WTC11 (cell line): ENCODE measurements around the gene PDE6H. TPM values are rescaled to one million over a fixed set of nuclear protein-coding genes. Genes with fewer than 3 reads are reported as not detected.

Source experiments
- ATAC-seq: fragments of 200-7000 bp; cut with Tn5 transposase; 2 replicates; pipeline ENCODE4 v1.10.0; 2021; ENCODE audit warnings: mild to moderate bottlenecking, moderate library complexity
- CTCF ChIA-PET: fragments of 300-600 bp; sonication (Branson Sonifier 250); formaldehyde crosslinking; loops from one replicate; lab custom pipeline; 2021; ENCODE audit warnings: antibody characterized with exemption; lab: Charles Lee
- POLR2A ChIA-PET: fragments of 350-600 bp; sonication (Branson Sonifier 250); formaldehyde crosslinking; loops from one replicate; lab custom pipeline; 2021; ENCODE audit warnings: antibody characterized with exemption; lab: Charles Lee
- DNase-seq: peaks from one replicate; pipeline ENCODE4 v3.0.0; 2021; ENCODE audit warnings: low spot score
- H3K27ac Mint-ChIP-seq: 2 replicates; pipeline ENCODE4 v1.8.0; 2021; ENCODE audit warnings: mixed read lengths
- H3K27me3 Mint-ChIP-seq: 2 replicates; pipeline ENCODE4 v1.8.0; 2021; ENCODE audit warnings: low read depth, mild to moderate bottlenecking, moderate library complexity, mixed read lengths
- H3K36me3 Mint-ChIP-seq: 2 replicates; pipeline ENCODE4 v1.8.0; 2021; ENCODE audit warnings: mixed read lengths
- H3K4me1 Mint-ChIP-seq: 2 replicates; pipeline ENCODE4 v1.8.0; 2022; ENCODE audit warnings: mixed read lengths
- H3K4me3 Mint-ChIP-seq: 2 replicates; pipeline ENCODE4 v1.8.0; 2021; ENCODE audit warnings: mild to moderate bottlenecking, moderate library complexity, mixed read lengths
- H3K9me3 Mint-ChIP-seq: 2 replicates; pipeline ENCODE4 v1.8.0; 2021; ENCODE audit warnings: mixed read lengths
- ATF2 ChIP-seq: sonication (generic); formaldehyde crosslinking; IDR thresholded peaks from 2 replicates; pipeline ENCODE4 v1.8.1; 2022; ENCODE audit warnings: low read depth, missing genetic modification reagents, borderline replicate concordance
- CBFB ChIP-seq: sonication (generic); formaldehyde crosslinking; IDR thresholded peaks from 2 replicates; pipeline ENCODE4 v1.8.1; 2022; ENCODE audit warnings: mild to moderate bottlenecking, low read depth, missing genetic modification reagents
- CDX4 ChIP-seq: fragments of 250-450 bp; sonication (Bioruptor Pico); IDR thresholded peaks from 2 replicates; pipeline ENCODE4 v1.9.0; 2021; ENCODE audit warnings: moderate library complexity, mild to moderate bottlenecking, inconsistent platforms, borderline replicate concordance
- E2F1 ChIP-seq: sonication (generic); formaldehyde crosslinking; IDR thresholded peaks from 2 replicates; pipeline ENCODE4 v1.8.0; 2022; ENCODE audit warnings: mild to moderate bottlenecking, missing genetic modification reagents
- E2F5 ChIP-seq: sonication (generic); formaldehyde crosslinking; IDR thresholded peaks from 2 replicates; pipeline ENCODE4 v1.8.1; 2022; ENCODE audit warnings: mild to moderate bottlenecking, moderate library complexity, missing genetic modification reagents
- FOXP4 ChIP-seq: sonication (generic); formaldehyde crosslinking; IDR thresholded peaks from 2 replicates; pipeline ENCODE4 v1.8.0; 2022; ENCODE audit warnings: mild to moderate bottlenecking, missing genetic modification reagents
- HMGXB4 ChIP-seq: sonication (generic); formaldehyde crosslinking; IDR thresholded peaks from 2 replicates; pipeline ENCODE4 v1.8.1; 2023; ENCODE audit warnings: mild to moderate bottlenecking, moderate library complexity, missing genetic modification reagents
- JUN ChIP-seq: sonication (generic); formaldehyde crosslinking; IDR thresholded peaks from 2 replicates; pipeline ENCODE4 v1.8.0; 2023; ENCODE audit warnings: mild to moderate bottlenecking, missing genetic modification reagents
- NR3C1 ChIP-seq: sonication (generic); formaldehyde crosslinking; conservative IDR thresholded peaks from 2 replicates; pipeline ENCODE4 v1.8.1; 2023; ENCODE audit warnings: low read depth, mild to moderate bottlenecking, missing genetic modification reagents
- OVOL2 ChIP-seq: fragments of 250-450 bp; sonication (Bioruptor Pico); IDR thresholded peaks from 2 replicates; pipeline ENCODE4 v1.9.0; 2021; ENCODE audit warnings: mild to moderate bottlenecking, borderline replicate concordance
- PRRX2 ChIP-seq: fragments of 250-450 bp; sonication (Bioruptor Pico); IDR thresholded peaks from 2 replicates; pipeline ENCODE4 v1.8.0; 2021; ENCODE audit warnings: mild to moderate bottlenecking
- RELA ChIP-seq: sonication (generic); formaldehyde crosslinking; IDR thresholded peaks from 2 replicates; pipeline ENCODE4 v1.8.1; 2022; ENCODE audit warnings: missing genetic modification reagents, mild to moderate bottlenecking, borderline replicate concordance
- STAT6 ChIP-seq: sonication (generic); formaldehyde crosslinking; conservative IDR thresholded peaks from 2 replicates; pipeline ENCODE4 v1.8.1; 2023; ENCODE audit warnings: mild to moderate bottlenecking, low read depth, missing genetic modification reagents, moderate library complexity
- USF2 ChIP-seq: sonication (generic); formaldehyde crosslinking; IDR thresholded peaks from 2 replicates; pipeline ENCODE4 v1.8.1; 2023; ENCODE audit warnings: mild to moderate bottlenecking, missing genetic modification reagents, moderate library complexity
- ZBTB43 ChIP-seq: sonication (generic); formaldehyde crosslinking; IDR thresholded peaks from 2 replicates; pipeline ENCODE4 v1.8.1; 2023; ENCODE audit warnings: mild to moderate bottlenecking, missing genetic modification reagents
- ZNF121 ChIP-seq: sonication (generic); formaldehyde crosslinking; IDR thresholded peaks from 2 replicates; pipeline ENCODE4 v1.8.0; 2023; ENCODE audit warnings: missing genetic modification reagents
- ZNF263 ChIP-seq: sonication (generic); formaldehyde crosslinking; IDR thresholded peaks from 2 replicates; pipeline ENCODE4 v1.8.1; 2022; ENCODE audit warnings: low read depth, mild to moderate bottlenecking, moderate library complexity, missing genetic modification reagents
- ZNF396 ChIP-seq: fragments of 250-450 bp; sonication (Bioruptor Pico); IDR thresholded peaks from 2 replicates; pipeline ENCODE4 v1.8.0; 2021; ENCODE audit warnings: mild to moderate bottlenecking, moderate library complexity, borderline replicate concordance
- ZNF416 ChIP-seq: fragments of 250-450 bp; sonication (Bioruptor Pico); IDR thresholded peaks from 2 replicates; pipeline ENCODE4 v1.9.0; 2021; ENCODE audit warnings: mild to moderate bottlenecking, inconsistent platforms
- total RNA-seq: library from RNA; stranded (reverse); gene quantifications from 3 replicates; pipeline ENCODE4 v1.2.3, GENCODE V29; 2021

PDE6H gene
- total RNA-seq, 1 experiment from 2014 or later = not detected

- ATAC-seq (no peak), DNase-seq (no peak)
- no peak for TF ChIP-seq E2F5 (CRISPR knock-in tag)
- no peak for TF ChIP-seq NR3C1 (CRISPR knock-in tag)
- TF ChIP-seq HMGXB4 (CRISPR knock-in tag) = no peak
- TF ChIP-seq FOXP4 = no peak
- TF ChIP-seq ZNF416 (CRISPR knock-in tag) = no peak
- no peak for TF ChIP-seq ZNF396
- no peak for TF ChIP-seq USF2
- TF ChIP-seq ZBTB43 (CRISPR knock-in tag) = no peak
- TF ChIP-seq STAT6 (CRISPR knock-in tag) = no peak
- no peak for TF ChIP-seq JUN (CRISPR knock-in tag)
- TF ChIP-seq E2F1 (CRISPR knock-in tag) = no peak
- TF ChIP-seq RELA (CRISPR knock-in tag) = no peak
- TF ChIP-seq OVOL2 = no peak
- no peak for TF ChIP-seq ATF2
- no peak for TF ChIP-seq ZNF121 (CRISPR knock-in tag)
- TF ChIP-seq CDX4 (CRISPR knock-in tag) = no peak
- no peak for TF ChIP-seq CBFB (CRISPR knock-in tag)
- no peak for TF ChIP-seq PRRX2 (CRISPR knock-in tag)
- TF ChIP-seq ZNF263 (CRISPR knock-in tag) = no peak
- Mint-ChIP-seq H3K9me3 (no peaks in the 10 kb centered on the region), H3K4me1 (no peaks in the 10 kb centered on the region), H3K27ac (no peak overlapping the region), H3K36me3 (no peaks in the 10 kb centered on the region), H3K27me3 (no peaks in the 10 kb centered on the region), H3K4me3 (no peak overlapping the region)
- ChIA-PET POLR2A (no interaction called here), CTCF (interaction anchor here (1.2 kb wide), 1 partner anchor 39 kb away, joined by 5 read pairs; no protein-coding TSS in a partner anchor)
Measured at GRCh38 chr12:14975457-14975856, 2.6 kb downstream of the PDE6H start.
